ENCODE data around the gene TTBK1.

TTBK1 gene

DNA sequence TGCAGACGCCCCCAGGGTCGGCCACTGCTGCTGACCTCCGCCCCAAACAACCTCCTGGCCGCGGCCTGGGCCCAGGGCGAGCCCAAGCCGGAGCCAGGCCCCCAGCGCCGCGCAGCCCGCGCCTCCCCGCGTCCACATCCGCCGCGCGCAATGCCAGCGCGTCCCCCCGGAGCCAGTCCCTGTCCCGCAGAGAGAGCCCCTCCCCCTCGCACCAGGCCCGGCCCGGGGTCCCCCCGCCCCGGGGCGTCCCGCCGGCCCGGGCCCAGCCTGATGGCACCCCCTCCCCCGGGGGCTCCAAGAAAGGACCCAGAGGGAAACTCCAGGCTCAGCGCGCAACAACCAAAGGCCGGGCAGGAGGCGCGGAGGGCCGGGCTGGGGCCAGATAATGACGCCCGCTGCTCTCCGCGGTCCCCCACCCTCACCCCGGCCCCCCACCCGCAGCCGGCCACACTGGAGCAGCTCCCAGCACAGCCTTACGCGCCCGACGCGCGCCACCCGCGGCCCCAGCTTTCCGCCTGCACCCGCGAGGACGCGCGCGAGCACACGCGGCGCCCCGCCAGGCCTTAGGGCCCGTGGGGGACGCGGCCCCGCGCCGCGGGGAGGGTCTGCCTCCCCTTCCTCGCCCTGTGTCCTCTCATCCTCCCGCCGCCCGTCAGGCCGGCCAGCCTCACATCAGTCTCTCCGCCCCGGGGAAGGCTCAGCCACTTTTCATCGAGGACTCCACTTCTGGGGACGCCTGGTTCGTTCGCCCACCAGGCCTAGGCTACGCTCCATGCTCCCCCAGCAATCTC is 41.9 kb downstream of the TTBK1 start:
- TF ChIP-seq, protein P1, sequence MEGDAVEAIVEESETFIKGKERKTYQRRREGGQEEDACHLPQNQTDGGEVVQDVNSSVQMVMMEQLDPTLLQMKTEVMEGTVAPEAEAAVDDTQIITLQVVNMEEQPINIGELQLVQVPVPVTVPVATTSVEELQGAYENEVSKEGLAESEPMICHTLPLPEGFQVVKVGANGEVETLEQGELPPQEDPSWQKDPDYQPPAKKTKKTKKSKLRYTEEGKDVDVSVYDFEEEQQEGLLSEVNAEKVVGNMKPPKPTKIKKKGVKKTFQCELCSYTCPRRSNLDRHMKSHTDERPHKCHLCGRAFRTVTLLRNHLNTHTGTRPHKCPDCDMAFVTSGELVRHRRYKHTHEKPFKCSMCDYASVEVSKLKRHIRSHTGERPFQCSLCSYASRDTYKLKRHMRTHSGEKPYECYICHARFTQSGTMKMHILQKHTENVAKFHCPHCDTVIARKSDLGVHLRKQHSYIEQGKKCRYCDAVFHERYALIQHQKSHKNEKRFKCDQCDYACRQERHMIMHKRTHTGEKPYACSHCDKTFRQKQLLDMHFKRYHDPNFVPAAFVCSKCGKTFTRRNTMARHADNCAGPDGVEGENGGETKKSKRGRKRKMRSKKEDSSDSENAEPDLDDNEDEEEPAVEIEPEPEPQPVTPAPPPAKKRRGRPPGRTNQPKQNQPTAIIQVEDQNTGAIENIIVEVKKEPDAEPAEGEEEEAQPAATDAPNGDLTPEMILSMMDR (IDR thresholded peaks at IDR 0.05) = no peak
- no peak overlapping the region for H3K27ac ChIP-seq
- no peaks in the 10 kb centered on the region for H3K36me3 ChIP-seq
- H3K4me3 ChIP-seq (ENCODE audit: low read depth in 1 of 2, low read length in 1 of 2) = no peak overlapping the region
- peaks cover 92% of the 10 kb centered on the region for H3K27me3 ChIP-seq
- no peaks in the 10 kb centered on the region for H3K4me1 ChIP-seq (ENCODE audit: control insufficient read depth in 1 of 2, insufficient read depth in 1 of 2, low read depth in 1 of 2, low read length in 1 of 2)
- H3K9me3 ChIP-seq = no peaks in the 10 kb centered on the region

DNA sequence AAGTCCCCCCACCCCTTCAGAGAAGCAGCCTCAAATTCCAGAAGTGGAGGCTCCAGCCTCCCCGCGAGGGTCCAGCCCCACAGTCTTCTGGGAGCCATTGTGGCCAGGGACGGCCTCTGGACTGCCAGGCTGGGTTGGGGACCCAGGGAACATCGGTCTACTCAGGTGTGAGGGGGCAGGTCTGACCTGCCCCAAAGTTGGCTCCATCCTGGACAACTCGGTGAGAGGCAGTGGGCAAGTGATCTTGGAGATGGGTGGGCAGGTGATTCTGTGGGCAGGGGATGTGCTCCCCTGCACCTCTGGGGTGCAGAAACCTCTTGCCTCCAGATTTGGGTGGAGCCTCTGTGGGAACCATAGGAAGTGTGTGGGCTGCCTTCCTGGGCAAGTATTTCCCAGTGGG is 42.6 kb downstream of the TTBK1 start:
- Histone ChIP-seq H3K4me1 (ENCODE audit: control insufficient read depth in 1 of 2, insufficient read depth in 1 of 2, low read depth in 1 of 2, low read length in 1 of 2) (no peaks in the 10 kb centered on the region), H3K27me3 (peaks cover 85% of the 10 kb centered on the region), H3K9me3 (no peaks in the 10 kb centered on the region), H3K27ac (no peak overlapping the region), H3K4me3 (ENCODE audit: low read depth in 1 of 2, low read length in 1 of 2) (no peak overlapping the region), H3K36me3 (no peaks in the 10 kb centered on the region)
- TF ChIP-seq, protein P1 (IDR thresholded peaks at IDR 0.05) = no peak

DNA sequence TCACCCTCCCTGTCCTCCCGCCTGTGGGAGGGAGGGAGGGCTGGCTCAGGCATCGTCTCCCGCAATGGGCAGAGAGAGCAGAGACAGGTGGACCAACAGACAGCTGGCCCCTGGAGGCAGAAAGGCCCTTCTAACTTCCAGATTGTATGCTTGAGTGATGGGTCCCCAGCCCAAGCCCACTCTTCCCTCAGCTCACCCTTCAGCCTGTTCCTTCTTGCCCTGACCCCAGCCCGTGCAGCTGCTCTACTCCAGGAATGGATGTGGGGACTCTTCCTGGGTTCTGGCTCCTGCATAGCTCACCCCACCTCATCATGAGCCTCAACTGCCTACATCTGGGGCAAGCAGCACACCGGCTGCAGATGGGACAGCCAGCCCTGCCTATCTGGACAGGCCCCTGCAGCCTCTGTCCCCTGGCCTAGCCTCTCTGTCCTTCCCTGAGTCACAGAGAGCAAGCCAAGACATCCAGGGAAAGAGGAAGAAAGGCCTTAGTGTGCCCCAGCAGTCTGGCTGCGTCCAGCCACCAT is 43.2 kb downstream of the TTBK1 start:
- TF ChIP-seq, protein P1 (IDR thresholded peaks at IDR 0.05) = no peak
- Histone ChIP-seq H3K36me3 (no peaks in the 10 kb centered on the region), H3K4me1 (ENCODE audit: control insufficient read depth in 1 of 2, insufficient read depth in 1 of 2, low read depth in 1 of 2, low read length in 1 of 2) (no peaks in the 10 kb centered on the region), H3K4me3 (ENCODE audit: low read depth in 1 of 2, low read length in 1 of 2) (no peak overlapping the region), H3K27me3 (peaks cover 79% of the 10 kb centered on the region), H3K9me3 (no peaks in the 10 kb centered on the region), H3K27ac (no peak overlapping the region)

DNA sequence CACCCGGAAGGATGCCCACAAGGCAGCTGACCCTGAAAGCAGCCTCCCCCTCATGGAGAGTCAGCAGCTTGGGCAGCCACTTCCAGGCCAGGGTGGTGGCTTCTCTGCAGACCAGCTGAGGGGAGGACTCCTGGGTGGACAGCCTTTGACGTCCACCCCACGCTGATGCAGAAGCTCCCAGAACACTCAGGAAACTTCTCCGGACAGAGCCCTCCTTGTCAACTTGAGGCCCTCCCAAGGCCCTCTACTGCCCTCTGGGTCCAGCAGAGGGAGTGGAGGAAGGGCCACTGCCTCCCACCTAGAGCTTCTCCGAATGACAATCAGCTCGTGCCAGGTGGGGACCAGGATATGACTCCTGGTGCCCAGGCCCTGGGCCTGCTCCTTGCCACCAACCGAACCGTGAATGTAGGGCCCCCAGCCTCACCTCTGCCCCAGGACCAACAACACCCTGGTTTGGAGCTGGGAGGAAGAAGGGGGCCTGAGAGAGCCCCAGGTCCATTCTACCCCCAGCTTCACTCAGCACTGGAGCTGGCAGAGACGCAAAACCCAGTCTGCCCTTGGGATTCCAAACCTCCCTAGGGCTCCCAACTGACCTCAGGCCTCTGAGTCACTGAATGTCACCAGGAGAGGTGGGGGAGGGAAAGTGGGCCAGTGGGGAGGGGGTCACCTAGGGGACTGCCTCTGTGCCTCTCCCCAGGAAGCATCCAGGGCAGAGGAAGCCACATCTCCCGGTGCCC is 43.9 kb downstream of the TTBK1 start:
- Histone ChIP-seq H3K4me3 (ENCODE audit: low read depth in 1 of 2, low read length in 1 of 2) (no peak overlapping the region), H3K4me1 (ENCODE audit: control insufficient read depth in 1 of 2, insufficient read depth in 1 of 2, low read depth in 1 of 2, low read length in 1 of 2) (no peaks in the 10 kb centered on the region), H3K27me3 (peaks cover 73% of the 10 kb centered on the region), H3K36me3 (no peaks in the 10 kb centered on the region), H3K27ac (no peak overlapping the region), H3K9me3 (no peaks in the 10 kb centered on the region)
- TF ChIP-seq, protein P1 (IDR thresholded peaks at IDR 0.05) = no peak

DNA sequence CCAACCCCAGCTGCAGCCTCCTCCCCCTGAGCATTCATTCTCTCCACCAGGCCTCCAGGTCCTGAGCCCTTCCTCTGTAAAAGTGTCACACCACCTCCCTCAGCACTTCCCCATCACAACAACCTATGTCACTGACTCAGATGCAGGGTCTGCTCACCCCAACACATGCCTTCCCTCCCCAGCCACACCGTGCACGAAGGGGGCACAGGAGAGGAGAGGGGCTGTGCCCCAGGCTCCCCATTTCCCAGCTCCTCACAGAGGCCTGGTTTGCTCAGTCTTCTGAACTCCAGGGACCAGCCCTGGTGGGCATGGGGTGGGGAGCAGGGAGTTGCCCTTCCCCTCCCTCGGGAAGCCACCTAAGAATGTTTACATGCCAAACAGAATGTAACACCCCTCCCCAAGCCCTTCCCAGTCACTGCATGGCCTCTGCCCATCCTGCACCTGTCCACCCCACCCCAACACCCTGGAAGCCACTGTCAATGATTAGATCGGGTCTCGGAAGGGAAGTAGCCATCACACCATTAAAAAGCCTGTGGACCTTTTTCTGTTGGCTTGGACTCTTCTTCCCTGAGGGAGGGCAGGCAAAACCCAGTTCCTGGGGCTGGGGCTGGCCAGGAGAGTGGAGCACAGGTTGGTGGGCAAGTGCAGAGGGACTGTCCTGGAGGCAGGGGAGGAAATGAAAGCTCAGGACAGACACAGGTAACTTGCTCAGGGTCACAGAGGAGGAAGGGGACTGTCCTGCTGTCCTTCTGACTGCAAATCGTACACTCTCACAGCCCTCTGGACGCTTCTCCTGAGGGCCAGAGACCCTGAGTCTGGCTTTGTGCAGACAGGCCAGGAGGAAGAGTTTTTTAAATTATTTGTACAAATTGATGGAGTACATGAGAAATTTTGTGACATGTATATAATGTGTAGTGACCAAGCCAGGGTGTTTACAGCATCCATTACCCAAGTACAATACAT is 44.7 kb downstream of the TTBK1 start:
- TF ChIP-seq, protein P1 (IDR thresholded peaks at IDR 0.05) = no peak
- no peaks in the 10 kb centered on the region for H3K9me3 ChIP-seq

More for the DNA sequence above, 44.7 kb downstream of the TTBK1 start:
- H3K4me3 ChIP-seq (ENCODE audit: low read depth in 1 of 2, low read length in 1 of 2) = no peak overlapping the region
- no peaks in the 10 kb centered on the region for H3K36me3 ChIP-seq
- no peaks in the 10 kb centered on the region for H3K4me1 ChIP-seq (ENCODE audit: control insufficient read depth in 1 of 2, insufficient read depth in 1 of 2, low read depth in 1 of 2, low read length in 1 of 2)
- H3K27ac ChIP-seq = no peak overlapping the region
- H3K27me3 ChIP-seq = peaks cover 67% of the 10 kb centered on the region

All from neutrophil (primary cell).